Measurements from ENCODE around the gene PRKCB.

Gene PRKCB

DNA sequence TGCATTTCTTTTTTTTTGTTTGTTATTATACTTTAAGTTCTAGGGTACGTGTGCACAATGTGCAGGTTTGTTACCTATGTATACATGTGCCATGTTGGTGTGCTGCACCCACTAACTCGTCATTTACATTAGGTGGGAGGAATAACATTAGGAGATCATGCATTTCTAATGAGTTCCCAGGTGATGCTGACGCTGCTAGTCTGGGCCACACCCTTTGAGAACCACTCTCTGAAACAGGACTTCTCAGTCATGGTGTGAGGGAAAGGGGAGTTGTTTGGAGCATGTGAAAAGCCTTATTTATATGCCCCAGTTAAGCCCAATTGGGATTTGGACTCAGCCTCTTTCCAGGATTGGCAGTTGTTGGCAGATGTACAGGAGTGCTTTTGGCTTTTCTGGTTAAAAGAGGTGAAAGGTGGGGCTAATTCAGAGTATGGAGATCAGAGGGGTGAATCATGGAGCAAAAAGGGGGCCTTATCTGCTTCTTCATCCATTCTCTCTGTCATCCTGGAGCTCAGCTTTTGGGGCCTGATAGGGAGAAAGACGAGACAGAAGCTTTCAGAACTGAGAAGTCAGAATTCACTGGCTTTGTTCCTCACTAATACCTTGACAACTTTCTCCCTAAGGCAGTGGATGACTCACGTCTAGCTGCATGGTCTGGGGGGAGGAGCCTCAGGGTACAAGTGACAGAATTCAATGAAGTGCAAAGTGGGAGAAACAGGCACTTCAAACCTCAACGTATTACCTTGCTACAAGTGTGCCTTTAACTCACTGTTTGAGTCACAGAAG is 240.3 kb downstream of the PRKCB start:
- no peak overlapping the region for H3K27ac ChIP-seq (ENCODE audit: low read length)
- no peaks in the 10 kb centered on the region for H3K9me3 ChIP-seq (ENCODE audit: insufficient read depth, low read length)
- no peaks in the 10 kb centered on the region for H3K79me2 ChIP-seq (ENCODE audit: low read length)
- peaks cover 43% of the 10 kb centered on the region for H3K4me1 ChIP-seq (ENCODE audit: low read length)
- peaks cover 15% of the 10 kb centered on the region; the same call in 1 of the 2 replicates for H3K27me3 ChIP-seq (ENCODE audit: low read depth, low read length)
- H3K9ac ChIP-seq (ENCODE audit: low read length) = no peak overlapping the region
- H2AFZ ChIP-seq (ENCODE audit: low read depth, low read length) = no peak overlapping the region
- H3K4me3 ChIP-seq (ENCODE audit: low read length) = no peak overlapping the region; the same call in 1 of the 2 replicates
- TF ChIP-seq, protein P1, sequence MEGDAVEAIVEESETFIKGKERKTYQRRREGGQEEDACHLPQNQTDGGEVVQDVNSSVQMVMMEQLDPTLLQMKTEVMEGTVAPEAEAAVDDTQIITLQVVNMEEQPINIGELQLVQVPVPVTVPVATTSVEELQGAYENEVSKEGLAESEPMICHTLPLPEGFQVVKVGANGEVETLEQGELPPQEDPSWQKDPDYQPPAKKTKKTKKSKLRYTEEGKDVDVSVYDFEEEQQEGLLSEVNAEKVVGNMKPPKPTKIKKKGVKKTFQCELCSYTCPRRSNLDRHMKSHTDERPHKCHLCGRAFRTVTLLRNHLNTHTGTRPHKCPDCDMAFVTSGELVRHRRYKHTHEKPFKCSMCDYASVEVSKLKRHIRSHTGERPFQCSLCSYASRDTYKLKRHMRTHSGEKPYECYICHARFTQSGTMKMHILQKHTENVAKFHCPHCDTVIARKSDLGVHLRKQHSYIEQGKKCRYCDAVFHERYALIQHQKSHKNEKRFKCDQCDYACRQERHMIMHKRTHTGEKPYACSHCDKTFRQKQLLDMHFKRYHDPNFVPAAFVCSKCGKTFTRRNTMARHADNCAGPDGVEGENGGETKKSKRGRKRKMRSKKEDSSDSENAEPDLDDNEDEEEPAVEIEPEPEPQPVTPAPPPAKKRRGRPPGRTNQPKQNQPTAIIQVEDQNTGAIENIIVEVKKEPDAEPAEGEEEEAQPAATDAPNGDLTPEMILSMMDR (IDR thresholded peaks at IDR 0.05; ENCODE audit: low read depth, low read length) = no peak
- no peak for TF ChIP-seq EZH2phosphoT487 (IDR thresholded peaks at IDR 0.05; ENCODE audit: low read depth)
- peak overlapping the region; percentile 58 for H3K4me2 ChIP-seq (ENCODE audit: low read length)
- no peaks in the 10 kb centered on the region for H3K36me3 ChIP-seq (replicated peaks; ENCODE audit: low read depth, low read length)
- H4K20me1 ChIP-seq (ENCODE audit: insufficient read depth, low read length) = no peaks in the 10 kb centered on the region

DNA sequence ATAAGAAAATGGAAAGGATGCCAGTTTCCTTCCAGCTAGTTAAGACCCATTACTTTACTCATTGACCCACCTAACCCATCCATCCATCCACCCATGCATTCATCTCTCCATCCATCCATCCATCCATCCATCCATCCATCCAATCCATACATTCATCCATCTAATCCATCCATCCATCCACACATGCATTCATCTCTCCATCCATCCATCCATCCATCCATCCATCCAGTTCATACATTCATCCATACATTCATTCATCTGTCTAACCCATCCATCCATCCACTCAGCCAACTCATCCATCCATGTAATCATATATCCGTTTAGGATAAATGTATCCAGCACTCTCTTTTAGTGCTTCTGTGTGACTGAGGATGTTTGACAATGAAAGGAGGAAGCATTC is 241.5 kb downstream of the PRKCB start:
- H3K4me2 ChIP-seq (ENCODE audit: low read length) = no peak overlapping the region
- H2AFZ ChIP-seq (ENCODE audit: low read depth, low read length) = no peak overlapping the region
- no peak overlapping the region for H3K9ac ChIP-seq (ENCODE audit: low read length)
- H3K27me3 ChIP-seq (ENCODE audit: low read depth, low read length) = peaks cover 19% of the 10 kb centered on the region; the same call in 1 of the 2 replicates
- H3K4me1 ChIP-seq (ENCODE audit: low read length) = peaks cover 33% of the 10 kb centered on the region
- no peak overlapping the region for H3K4me3 ChIP-seq (ENCODE audit: low read length)
- TF ChIP-seq, protein P1 (IDR thresholded peaks at IDR 0.05; ENCODE audit: low read depth, low read length) = no peak
- TF ChIP-seq EZH2phosphoT487 (IDR thresholded peaks at IDR 0.05; ENCODE audit: low read depth) = no peak
- no peaks in the 10 kb centered on the region for H4K20me1 ChIP-seq (ENCODE audit: insufficient read depth, low read length)
- H3K79me2 ChIP-seq (ENCODE audit: low read length) = no peaks in the 10 kb centered on the region
- no peak overlapping the region for H3K27ac ChIP-seq (ENCODE audit: low read length)
- H3K36me3 ChIP-seq (replicated peaks; ENCODE audit: low read depth, low read length) = no peaks in the 10 kb centered on the region
- no peaks in the 10 kb centered on the region for H3K9me3 ChIP-seq (ENCODE audit: insufficient read depth, low read length)

DNA sequence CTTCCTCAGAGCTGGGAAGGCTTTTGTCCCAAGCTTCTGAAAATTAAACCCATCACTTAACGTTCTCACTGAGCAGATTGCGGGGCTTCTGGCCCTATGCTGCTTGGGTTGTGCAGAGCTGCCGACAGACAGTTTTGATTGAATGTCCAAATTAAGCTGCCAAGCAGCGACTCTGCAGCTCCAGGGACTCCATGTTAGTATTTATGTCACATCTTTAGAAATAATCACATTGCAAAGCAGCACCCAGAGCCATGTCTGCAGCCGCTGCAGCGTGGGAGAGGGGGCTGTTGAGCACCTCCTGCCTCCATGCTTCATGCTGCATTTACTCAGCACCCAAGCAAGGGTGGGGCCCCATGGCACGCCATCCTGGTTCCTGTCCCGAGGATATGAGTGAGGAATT is 242.2 kb downstream of the PRKCB start:
- peaks cover 27% of the 10 kb centered on the region for H3K4me1 ChIP-seq (ENCODE audit: low read length)
- no peak overlapping the region for H2AFZ ChIP-seq (ENCODE audit: low read depth, low read length)
- no peaks in the 10 kb centered on the region for H3K9me3 ChIP-seq (ENCODE audit: insufficient read depth, low read length)
- H3K36me3 ChIP-seq (replicated peaks; ENCODE audit: low read depth, low read length) = no peaks in the 10 kb centered on the region
- H3K79me2 ChIP-seq (ENCODE audit: low read length) = no peaks in the 10 kb centered on the region
- H3K4me3 ChIP-seq (ENCODE audit: low read length) = no peak overlapping the region
- TF ChIP-seq, protein P1 (IDR thresholded peaks at IDR 0.05; ENCODE audit: low read depth, low read length) = no peak
- no peak for TF ChIP-seq EZH2phosphoT487 (IDR thresholded peaks at IDR 0.05; ENCODE audit: low read depth)
- H3K4me2 ChIP-seq (ENCODE audit: low read length) = no peak overlapping the region
- H3K27ac ChIP-seq (ENCODE audit: low read length) = no peak overlapping the region
- no peak overlapping the region for H3K9ac ChIP-seq (ENCODE audit: low read length)
- peaks cover 22% of the 10 kb centered on the region; the same call in 1 of the 2 replicates for H3K27me3 ChIP-seq (ENCODE audit: low read depth, low read length)
- no peaks in the 10 kb centered on the region for H4K20me1 ChIP-seq (ENCODE audit: insufficient read depth, low read length)

DNA sequence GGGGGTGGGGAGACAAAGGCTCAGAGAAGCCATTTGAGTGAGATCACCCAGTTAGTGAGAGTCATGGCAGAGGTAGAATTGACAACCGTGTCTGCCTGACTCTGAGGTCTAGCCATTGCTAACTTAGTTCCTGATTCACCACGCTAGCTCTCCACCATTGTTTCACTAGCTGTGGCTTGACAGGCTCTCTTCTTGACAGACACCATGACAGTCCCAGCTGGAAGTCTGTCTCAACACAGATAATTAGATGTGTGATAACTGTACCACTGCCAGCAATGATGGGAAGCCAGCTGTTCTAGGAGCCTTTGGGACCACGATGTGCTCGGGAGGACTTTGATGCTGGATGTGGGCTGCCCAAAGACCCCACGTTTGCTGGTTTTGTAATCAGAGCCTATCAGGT is 249.9 kb downstream of the PRKCB start:
- H3K4me1 ChIP-seq (ENCODE audit: low read length) = no peaks in the 10 kb centered on the region
- peaks cover 43% of the 10 kb centered on the region for H3K27me3 ChIP-seq (ENCODE audit: low read depth, low read length)
- H3K4me2 ChIP-seq (ENCODE audit: low read length) = no peak overlapping the region
- H3K9me3 ChIP-seq (ENCODE audit: insufficient read depth, low read length) = no peaks in the 10 kb centered on the region
- no peak overlapping the region for H3K4me3 ChIP-seq (ENCODE audit: low read length)
- H3K27ac ChIP-seq (ENCODE audit: low read length) = no peak overlapping the region
- no peaks in the 10 kb centered on the region for H3K36me3 ChIP-seq (replicated peaks; ENCODE audit: low read depth, low read length)
- H3K79me2 ChIP-seq (ENCODE audit: low read length) = no peaks in the 10 kb centered on the region
- H2AFZ ChIP-seq (ENCODE audit: low read depth, low read length) = no peak overlapping the region
- no peak overlapping the region for H3K9ac ChIP-seq (ENCODE audit: low read length)
- H4K20me1 ChIP-seq (ENCODE audit: insufficient read depth, low read length) = no peaks in the 10 kb centered on the region
- TF ChIP-seq, protein P1 (IDR thresholded peaks at IDR 0.05; ENCODE audit: low read depth, low read length) = no peak
- no peak for TF ChIP-seq EZH2phosphoT487 (IDR thresholded peaks at IDR 0.05; ENCODE audit: low read depth)

Measured in OCI-LY3 (cell line).